ENCODE results near the gene PSMD9.

The PSMD9 gene, protein sequence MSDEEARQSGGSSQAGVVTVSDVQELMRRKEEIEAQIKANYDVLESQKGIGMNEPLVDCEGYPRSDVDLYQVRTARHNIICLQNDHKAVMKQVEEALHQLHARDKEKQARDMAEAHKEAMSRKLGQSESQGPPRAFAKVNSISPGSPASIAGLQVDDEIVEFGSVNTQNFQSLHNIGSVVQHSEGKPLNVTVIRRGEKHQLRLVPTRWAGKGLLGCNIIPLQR

DNA sequence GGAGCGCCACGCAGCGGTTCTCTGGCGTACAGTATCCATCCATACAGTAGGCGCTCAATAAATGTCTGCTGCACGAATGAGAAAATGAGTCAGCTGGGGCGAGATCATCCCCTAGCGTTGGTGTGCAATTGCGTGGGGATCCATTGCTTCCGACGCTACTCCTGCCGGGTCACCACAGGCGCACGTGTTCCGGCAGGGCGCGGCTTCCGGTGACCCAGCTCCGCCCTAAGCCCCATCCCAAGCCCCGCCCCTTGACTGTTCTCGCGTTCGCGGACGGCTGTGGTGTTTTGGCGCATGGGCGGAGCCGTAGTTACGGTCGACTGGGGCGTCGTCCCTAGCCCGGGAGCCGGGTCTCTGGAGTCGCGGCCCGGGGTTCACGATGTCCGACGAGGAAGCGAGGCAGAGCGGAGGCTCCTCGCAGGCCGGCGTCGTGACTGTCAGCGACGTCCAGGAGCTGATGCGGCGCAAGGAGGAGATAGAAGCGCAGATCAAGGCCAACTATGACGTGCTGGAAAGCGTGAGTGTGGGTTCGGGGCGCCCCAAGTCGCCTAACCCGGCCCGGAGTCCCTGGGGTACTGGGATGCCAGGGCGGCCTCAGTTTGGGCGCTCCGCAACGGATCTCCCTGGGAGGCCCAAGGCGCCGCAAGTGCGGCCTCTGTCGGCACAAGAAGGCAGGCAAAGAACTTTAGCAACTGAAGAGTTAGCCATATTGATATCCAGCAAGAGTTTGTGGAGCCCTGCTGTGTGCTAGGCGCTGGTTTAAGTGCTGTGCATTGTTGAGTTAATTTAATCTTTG, at the start of gene PSMD9:
Gene PSMD9, plus strand, starts transcription at position 313 of the 796 bp plus-strand sequence. Its CDS starts 67 bp downstream, at position 380.
- Histone ChIP-seq H3K9ac (ENCODE audit: low read length) (peak within 1 kb of the TSS; percentile 81), H3K4me3 (ENCODE audit: low read length) (peak within 1 kb of the TSS; percentile 85), H4K20me1 (ENCODE audit: insufficient read depth, low read length) (no peaks in the 10 kb centered on the region), H3K79me2 (ENCODE audit: low read length) (peaks cover 27% of the 10 kb centered on the region), H3K27ac (ENCODE audit: low read length) (peak within 1 kb of the TSS; percentile 78), H3K9me3 (replicated peaks; ENCODE audit: insufficient read depth, low read length) (no peaks in the 10 kb centered on the region), H2AFZ (ENCODE audit: low read length) (peak within 1 kb of the TSS; percentile 88), H3K4me2 (ENCODE audit: low read depth, low read length) (peak within 1 kb of the TSS; percentile 82), H3F3A (ENCODE audit: insufficient read depth, low read length) (peaks cover 8% of the 10 kb centered on the region), H3K9me2 (replicated peaks; ENCODE audit: insufficient read depth, low read length) (no peaks in the 10 kb centered on the region), H3K4me1 (ENCODE audit: low read length) (peaks cover 11% of the 10 kb centered on the region; the same call in 1 of the 2 replicates), H3K27me3 (replicated peaks; ENCODE audit: insufficient read depth, low read length) (no peaks in the 10 kb centered on the region), H3K36me3 (replicated peaks; ENCODE audit: insufficient read depth, low read length) (no peaks in the 10 kb centered on the region)
- DNase-seq = peak; percentile 91
- TF ChIP-seq EZH2 (optimal IDR thresholded peaks at IDR 0.05; ENCODE audit: low read depth, low read length) (no peak), CTCF (IDR thresholded peaks at IDR 0.05; ENCODE audit: low read length) (peak; percentile 47)

GRCh38 chr12:121839106-121839992, 49.2 kb upstream of the PSMD9 start:
- no peaks in the 10 kb centered on the region for H3K4me1 ChIP-seq (ENCODE audit: low read length)
- no peaks in the 10 kb centered on the region for H3K79me2 ChIP-seq (ENCODE audit: low read length)
- no peaks in the 10 kb centered on the region for H3F3A ChIP-seq (ENCODE audit: insufficient read depth, low read length)
- peak; percentile 91 for DNase-seq
- no peaks in the 10 kb centered on the region for H4K20me1 ChIP-seq (ENCODE audit: insufficient read depth, low read length)
- peak overlapping the region; percentile 52; the same call in 1 of the 2 replicates for H3K9ac ChIP-seq (ENCODE audit: low read length)
- no peak overlapping the region for H3K27ac ChIP-seq (ENCODE audit: low read length)
- H3K27me3 ChIP-seq (replicated peaks; ENCODE audit: insufficient read depth, low read length) = no peaks in the 10 kb centered on the region
- TF ChIP-seq EZH2 (optimal IDR thresholded peaks at IDR 0.05; ENCODE audit: low read depth, low read length) (no peak), CTCF (IDR thresholded peaks at IDR 0.05; ENCODE audit: low read length) (peak; percentile 22)
- no peaks in the 10 kb centered on the region for H3K36me3 ChIP-seq (replicated peaks; ENCODE audit: insufficient read depth, low read length)
- peak overlapping the region; percentile 71 for H3K4me3 ChIP-seq (ENCODE audit: low read length)
- H2AFZ ChIP-seq (ENCODE audit: low read length) = peak overlapping the region; percentile 63; the same call in 1 of the 2 replicates
- peak overlapping the region; percentile 77 for H3K4me2 ChIP-seq (ENCODE audit: low read depth, low read length)
- H3K9me2 ChIP-seq (replicated peaks; ENCODE audit: insufficient read depth, low read length) = no peaks in the 10 kb centered on the region
- H3K9me3 ChIP-seq (replicated peaks; ENCODE audit: insufficient read depth, low read length) = no peaks in the 10 kb centered on the region

- no peaks in the 10 kb centered on the region for H3K36me3 ChIP-seq (replicated peaks; ENCODE audit: insufficient read depth, low read length)
- no peaks in the 10 kb centered on the region for H3K4me1 ChIP-seq (ENCODE audit: low read length)
- no peaks in the 10 kb centered on the region for H3K27me3 ChIP-seq (replicated peaks; ENCODE audit: insufficient read depth, low read length)
- H3K9me3 ChIP-seq (replicated peaks; ENCODE audit: insufficient read depth, low read length) = no peaks in the 10 kb centered on the region
- H3K4me3 ChIP-seq (ENCODE audit: low read length) = peak overlapping the region; percentile 71
- no peaks in the 10 kb centered on the region for H4K20me1 ChIP-seq (ENCODE audit: insufficient read depth, low read length)
- no peak overlapping the region for H3K27ac ChIP-seq (ENCODE audit: low read length)
- H3K9me2 ChIP-seq (replicated peaks; ENCODE audit: insufficient read depth, low read length) = no peaks in the 10 kb centered on the region
- DNase-seq = no peak
- H2AFZ ChIP-seq (ENCODE audit: low read length) = peak overlapping the region; percentile 53; the same call in 1 of the 2 replicates
- TF ChIP-seq CTCF (IDR thresholded peaks at IDR 0.05; ENCODE audit: low read length) = no peak
- TF ChIP-seq EZH2phosphoT487 (IDR thresholded peaks at IDR 0.05; ENCODE audit: low read length) = no peak
- TF ChIP-seq EZH2 (optimal IDR thresholded peaks at IDR 0.05; ENCODE audit: low read depth, low read length) = no peak
- no peaks in the 10 kb centered on the region for H3F3A ChIP-seq (ENCODE audit: insufficient read depth, low read length)
- peak overlapping the region; percentile 77 for H3K4me2 ChIP-seq (ENCODE audit: low read depth, low read length)
- H3K79me2 ChIP-seq (ENCODE audit: low read length) = no peaks in the 10 kb centered on the region
- H3K9ac ChIP-seq (ENCODE audit: low read length) = peak overlapping the region; percentile 52; the same call in 1 of the 2 replicates
Observed at GRCh38 chr12:121839993-121840761, 48.4 kb upstream of the PSMD9 start.
